Measurements from ENCODE around the gene IVD.

- TF ChIP-seq OSR1 (CRISPR knock-in tag; IDR thresholded peaks at IDR 0.05) (no peak), ZNF70 (CRISPR knock-in tag; IDR thresholded peaks at IDR 0.05) (no peak), PATZ1 (CRISPR knock-in tag; IDR thresholded peaks at IDR 0.05; ENCODE audit: borderline replicate concordance) (peak; percentile 38; the same call in 1 of the 2 replicates), TCF4 (CRISPR knock-in tag; IDR thresholded peaks at IDR 0.05; ENCODE audit: borderline replicate concordance) (no peak), PPARA (CRISPR knock-in tag; IDR thresholded peaks at IDR 0.05; ENCODE audit: borderline replicate concordance) (no peak)
These were observed 30.7 kb downstream of the IVD start for GRCh38 chr15:40436116-40436891.
